ENCODE data around the gene PHLDA3.

- TF ChIP-seq CTCF (IDR thresholded peaks at IDR 0.05; ENCODE audit: low read depth, low read length, poor library complexity, severe bottlenecking) (no peak), EZH2phosphoT487 (IDR thresholded peaks at IDR 0.05; ENCODE audit: borderline replicate concordance, low read length) (no peak)
These were observed 48.6 kb upstream of the PHLDA3 start for GRCh38 chr1:201517631-201518030.

Data from DOHH2 (cell line).